Endodermal cell (in vitro differentiated cells): Measurements from ENCODE around the gene ZFYVE26. TPM values are rescaled to one million over a fixed set of nuclear protein-coding genes. Genes with fewer than 3 reads are reported as not detected.
A peak's percentile ranks its signal among the peaks of the same experiment; 100 is the strongest.

Experiments used
- DNase-seq: peaks from one replicate; pipeline ENCODE4 v3.0.0-alpha.2; 2017
- H3K27ac ChIP-seq: 2 replicates; pipeline ENCODE4 v1.5.1; 2013; ENCODE audit warnings: mild to moderate bottlenecking, low read depth, low read length, moderate library complexity
- H3K27me3 ChIP-seq: 2 replicates; pipeline ENCODE4 v1.6.1; 2013; ENCODE audit warnings: mild to moderate bottlenecking, low read length, moderate library complexity; ENCODE audit not compliant: insufficient read depth, control insufficient read depth, poor library complexity, severe bottlenecking
- H3K36me3 ChIP-seq: 2 replicates; pipeline ENCODE4 v1.7.0; 2013; ENCODE audit warnings: mild to moderate bottlenecking, low read length, moderate library complexity; ENCODE audit not compliant: control insufficient read depth, insufficient read depth
- H3K4me1 ChIP-seq: one replicate; pipeline ENCODE4 v1.7.0; 2013; ENCODE audit warnings: low read length; ENCODE audit not compliant: control insufficient read depth, insufficient read depth
- H3K4me3 ChIP-seq: 2 replicates; pipeline ENCODE4 v1.5.1; 2013; ENCODE audit warnings: mild to moderate bottlenecking, low read length, moderate library complexity
- H3K9ac ChIP-seq: 2 replicates; pipeline ENCODE4 v1.6.1; 2013; ENCODE audit warnings: mild to moderate bottlenecking, low read length, moderate library complexity; ENCODE audit not compliant: poor library complexity, severe bottlenecking; ENCODE audit errors: extremely low read depth
- H3K9me3 ChIP-seq: 2 replicates; pipeline ENCODE4 v1.6.1; 2013; ENCODE audit warnings: mild to moderate bottlenecking, low read length, moderate library complexity; ENCODE audit not compliant: control insufficient read depth
- H3K27ac Mint-ChIP-seq: 2 replicates; pipeline ENCODE4 v1.8.0; 2020; ENCODE audit warnings: mixed read lengths
- H3K27me3 Mint-ChIP-seq: 2 replicates; pipeline ENCODE4 v1.8.0; 2021; ENCODE audit warnings: mild to moderate bottlenecking, mixed read lengths; ENCODE audit not compliant: insufficient read depth
- H3K36me3 Mint-ChIP-seq: 2 replicates; pipeline ENCODE4 v1.8.0; 2020; ENCODE audit warnings: low read depth, mixed read lengths
- H3K4me1 Mint-ChIP-seq: 2 replicates; pipeline ENCODE4 v1.8.0; 2020; ENCODE audit warnings: mixed read lengths
- H3K4me3 Mint-ChIP-seq: 2 replicates; pipeline ENCODE4 v1.8.0; 2020; ENCODE audit warnings: mild to moderate bottlenecking, moderate library complexity, mixed read lengths
- H3K9me3 Mint-ChIP-seq: 2 replicates; pipeline ENCODE4 v1.8.0; 2020; ENCODE audit warnings: mild to moderate bottlenecking, mixed read lengths
- CTCF ChIP-seq: fragments of 200-600 bp; sonication (generic); conservative IDR thresholded peaks from 2 replicates; pipeline ENCODE4 v1.5.0; 2021; ENCODE audit warnings: antibody characterized with exemption, mild to moderate bottlenecking
- WGBS, 2 experiments: methylation state at CpG; one replicate each; pipeline versions ENCODE4 v1.1.5 to v1.1.7; 2013; ENCODE audit warnings: missing lambda C conversion rate in 2 of 2, mixed read lengths in 1 of 2; ENCODE audit not compliant: insufficient coverage in 1 of 2, insufficient read length in 1 of 2; 5-methylcytosine and 5-hydroxymethylcytosine counted together
- total RNA-seq, 2 donors: library from RNA; stranded (reverse); fragmentation: NEBNext Ultra II Directional in 1 of 2; extraction: Animal tissue kit (Norgen Biotek cat#: 25700) in 1 of 2; gene quantifications; 2 replicates in 1 of 2; 3 replicates in 1 of 2; pipeline ENCODE4 v1.2.1, GENCODE V29; 2021

The ZFYVE26 gene
- total RNA-seq, 2 donors from 2014 or later: 27.4 to 29.4 TPM

- Mint-ChIP-seq H3K36me3 (peaks cover 18% of the 10 kb centered on the region), H3K9me3 (peaks cover 10% of the 10 kb centered on the region), H3K27ac (no peak overlapping the region), H3K4me1 (no peaks in the 10 kb centered on the region), H3K27me3 (peaks cover 11% of the 10 kb centered on the region), H3K4me3 (no peak overlapping the region)
- H3K36me3 ChIP-seq: peaks cover 5% of the 10 kb centered on the region
- no peak overlapping the region for H3K4me3 ChIP-seq
- no peak for DNase-seq
- H3K9me3 ChIP-seq: peaks cover 8% of the 10 kb centered on the region
- no CpG with 5 or more reads among the region's 1 CpG for WGBS, 2 experiments
- H3K4me1 ChIP-seq: no peaks in the 10 kb centered on the region
- no peak overlapping the region for H3K9ac ChIP-seq
- H3K27ac ChIP-seq: no peak overlapping the region
- TF ChIP-seq CTCF: no peak
- no peaks in the 10 kb centered on the region for H3K27me3 ChIP-seq
Measured at GRCh38 chr14:67833403-67833802, 17.0 kb upstream of the ZFYVE26 start.

- Mint-ChIP-seq H3K9me3 (peaks cover 14% of the 10 kb centered on the region), H3K4me3 (no peak overlapping the region), H3K36me3 (peaks cover 39% of the 10 kb centered on the region), H3K27me3 (peaks cover 11% of the 10 kb centered on the region), H3K27ac (no peak overlapping the region), H3K4me1 (no peaks in the 10 kb centered on the region)
- Histone ChIP-seq H3K4me1 (no peaks in the 10 kb centered on the region), H3K9ac (no peak overlapping the region), H3K36me3 (peaks cover 11% of the 10 kb centered on the region), H3K27ac (no peak overlapping the region), H3K9me3 (peaks cover 8% of the 10 kb centered on the region), H3K27me3 (no peaks in the 10 kb centered on the region), H3K4me3 (no peak overlapping the region)
- 95% methylated on average over 6 to 8 of the region's 8 CpGs for WGBS, 2 experiments
- no peak for TF ChIP-seq CTCF
- no peak for DNase-seq
Measured at GRCh38 chr14:67831113-67831512, 14.7 kb upstream of the ZFYVE26 start.

DNA sequence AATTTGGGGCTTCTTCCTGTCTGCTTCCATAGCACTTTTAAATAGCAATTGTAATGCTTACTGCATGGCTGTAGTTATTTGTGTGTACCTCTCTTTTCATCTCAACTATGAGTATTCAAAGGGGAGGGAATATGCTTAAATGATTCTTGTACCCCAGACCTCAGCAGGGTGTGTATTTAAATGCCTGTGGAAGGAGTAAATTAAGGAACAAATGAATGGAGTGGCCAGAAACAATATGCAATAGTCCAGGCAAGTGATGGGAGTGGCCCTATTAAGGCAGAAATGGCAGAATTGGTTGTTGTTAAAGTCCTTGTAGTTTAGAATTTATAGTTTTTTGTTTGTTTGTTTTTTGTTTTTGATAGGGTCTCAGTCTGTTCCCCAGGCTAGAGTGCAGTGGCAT, 4.7 kb upstream of the ZFYVE26 start:
- peak overlapping the region; percentile 99 for H3K4me3 Mint-ChIP-seq
- Histone ChIP-seq H3K4me1 (no peaks in the 10 kb centered on the region), H3K36me3 (no peaks in the 10 kb centered on the region), H3K4me3 (peak overlapping the region; percentile 95), H3K9me3 (no peaks in the 10 kb centered on the region), H3K9ac (no peak overlapping the region), H3K27ac (no peak overlapping the region), H3K27me3 (no peaks in the 10 kb centered on the region)
- no peaks in the 10 kb centered on the region for H3K27me3 Mint-ChIP-seq
- H3K9me3 Mint-ChIP-seq: no peaks in the 10 kb centered on the region
- TF ChIP-seq CTCF: no peak
- peak overlapping the region; percentile 100 for H3K27ac Mint-ChIP-seq
- H3K36me3 Mint-ChIP-seq: peaks cover 5% of the 10 kb centered on the region
- no peak for DNase-seq
- peaks cover 9% of the 10 kb centered on the region for H3K4me1 Mint-ChIP-seq
